A549 (cell line): ENCODE data around the gene TMEM95. TPM values are rescaled to one million over a fixed set of nuclear protein-coding genes. Genes with fewer than 3 reads are reported as not detected.

Source experiments
- ATAC-seq, 2 experiments: fragments of 200-7000 bp in 1 of 2; fragments of >200 bp in 1 of 2; cut with Nextera tagmentation in 1 of 2; cut with Tn5 transposase in 1 of 2; 3 replicates each; pipeline versions ENCODE4 v1.8.0 to v1.9.1; 2018 to 2020; ENCODE audit warnings: mild to moderate bottlenecking in 1 of 2, moderate library complexity in 1 of 2
- CTCF ChIA-PET: fragments of 300-600 bp; sonication (Branson Sonifier 250); formaldehyde crosslinking; extraction: SDS; loops from one replicate; lab custom pipeline; 2021; ENCODE audit warnings: antibody characterized with exemption, inconsistent platforms; lab: Yijun Ruan, JAX
- POLR2A ChIA-PET: fragments of 350-600 bp; formaldehyde crosslinking; extraction: SDS; loops from one replicate; lab custom pipeline; 2021; ENCODE audit warnings: antibody characterized with exemption, inconsistent platforms; lab: Yijun Ruan, JAX
- DNase-seq, 2 experiments: peaks; one replicate each; pipeline versions ENCODE4 v3.0.0 to v3.0.0-alpha.2; 2011 to 2016; ENCODE audit warnings: low read depth in 1 of 2, low spot score in 1 of 2
- FAIRE-seq: peaks from 2 replicates; lab custom pipeline; 2011; peaks lifted over from hg19 to GRCh38; lab: Jason Lieb, UNC
- H3K27ac ChIP-seq, 2 experiments: fragments of >200 bp; sonication (Bioruptor Twin); formaldehyde crosslinking; 3 replicates each; pipeline ENCODE4 v1.5.1; 2016 to 2017
- H3K4me1 ChIP-seq: fragments of >200 bp; sonication (Bioruptor Twin); formaldehyde crosslinking; 3 replicates; pipeline ENCODE4 v1.6.1; 2016
- H3K4me2 ChIP-seq: fragments of >200 bp; sonication (Bioruptor Twin); formaldehyde crosslinking; 3 replicates; pipeline ENCODE4 v1.6.1; 2016
- H3K4me3 ChIP-seq: fragments of >200 bp; sonication (Bioruptor Twin); formaldehyde crosslinking; 3 replicates; pipeline ENCODE4 v1.5.1; 2016
- H3K9me3 ChIP-seq: fragments of >200 bp; sonication (Bioruptor Twin); formaldehyde crosslinking; 3 replicates; pipeline ENCODE4 v1.6.1; 2016
- BHLHE40 ChIP-seq: IDR thresholded peaks from 2 replicates; pipeline ENCODE4 v1.6.1; 2012; ENCODE audit warnings: low read depth, low read length, inconsistent platforms
- CTCF ChIP-seq: fragments of >200 bp; sonication (Bioruptor Twin); formaldehyde crosslinking; IDR thresholded peaks from 3 replicates; pipeline ENCODE4 v1.5.1; 2016
- EHF ChIP-seq: fragments of 250-450 bp; sonication (Bioruptor Pico); IDR thresholded peaks from 2 replicates; pipeline ENCODE4 v1.5.0; 2020; ENCODE audit warnings: mild to moderate bottlenecking
- EP300 ChIP-seq, 2 experiments: fragments of >200 bp; sonication (Bioruptor Twin); formaldehyde crosslinking; IDR thresholded peaks; 2 replicates in 1 of 2; 3 replicates in 1 of 2; pipeline ENCODE4 v1.6.1; 2016 to 2017
- HDAC2 ChIP-seq: fragments of 200-600 bp; sonication (generic); IDR thresholded peaks from 2 replicates; pipeline ENCODE4 v1.6.1; 2016
- HEYL ChIP-seq: fragments of 250-450 bp; sonication (Bioruptor Pico); IDR thresholded peaks from 2 replicates; pipeline ENCODE4 v1.8.0; 2021; ENCODE audit warnings: mild to moderate bottlenecking, moderate library complexity
- HOXB5 ChIP-seq: fragments of 250-450 bp; sonication (Bioruptor Pico); IDR thresholded peaks from 2 replicates; pipeline ENCODE4 v1.5.0; 2020; ENCODE audit warnings: mild to moderate bottlenecking, moderate library complexity
- JUNB ChIP-seq: fragments of >200 bp; sonication (Bioruptor Twin); formaldehyde crosslinking; IDR thresholded peaks from 2 replicates; pipeline ENCODE4 v1.6.1; 2016
- NFE2L2 ChIP-seq: fragments of 150-350 bp; conservative IDR thresholded peaks from 2 replicates; pipeline ENCODE4 v1.6.1; 2014; ENCODE audit warnings: low read length
- NPAS2 ChIP-seq: fragments of 250-450 bp; sonication (Bioruptor Pico); IDR thresholded peaks from 2 replicates; pipeline ENCODE4 v1.8.0; 2022; ENCODE audit warnings: mild to moderate bottlenecking, moderate library complexity, borderline replicate concordance
- PHF8 ChIP-seq: fragments of 200-600 bp; sonication (generic); IDR thresholded peaks from 2 replicates; pipeline ENCODE4 v1.6.1; 2016; ENCODE audit warnings: low read depth, mild to moderate bottlenecking, antibody characterized with exemption, moderate library complexity, borderline replicate concordance
- POLR2A ChIP-seq: IDR thresholded peaks from 2 replicates; pipeline ENCODE4 v1.6.1; 2012; ENCODE audit warnings: mild to moderate bottlenecking, low read length
- RAD21 ChIP-seq, 2 experiments: fragments of >200 bp in 1 of 2; sonication (Bioruptor Twin) in 1 of 2; formaldehyde crosslinking in 1 of 2; IDR thresholded peaks in 1 of 2; conservative IDR thresholded peaks in 1 of 2; 2 replicates in 1 of 2; 3 replicates in 1 of 2; pipeline ENCODE4 v1.6.1; 2012 to 2018; ENCODE audit warnings: inconsistent platforms in 1 of 2
- RCOR1 ChIP-seq: fragments of 150-350 bp; IDR thresholded peaks from 2 replicates; pipeline ENCODE4 v1.6.1; 2014; ENCODE audit warnings: antibody characterized with exemption, low read length, low read depth
- SMC3 ChIP-seq: fragments of >200 bp; sonication (Bioruptor Twin); formaldehyde crosslinking; IDR thresholded peaks from 3 replicates; pipeline ENCODE4 v1.6.1; 2018; ENCODE audit warnings: inconsistent platforms
- WGBS: methylation state at CpG from one replicate; pipeline ENCODE4 v1.1.6; 2017; ENCODE audit errors: missing lambda C conversion rate; 5-methylcytosine and 5-hydroxymethylcytosine counted together
- polyA plus RNA-seq, 4 experiments: library from polyadenylated mRNA; depleted of rRNA in 3 of 4; stranded (reverse); fragments of >200 nt; fragmentation: RNase III in 1 of 4; extraction: RNeasy Plus Mini Kit Qiagen cat#74134 plus additional on column Dnase treatment in 1 of 4; gene quantifications; 2 replicates in 3 of 4; 3 replicates in 1 of 4; pipeline ENCODE4 v1.2.3, GENCODE V29; 2011 to 2017
- TF ChIP-seq, protein P1 (sequence below): IDR thresholded peaks from 2 replicates; pipeline ENCODE4 v1.6.1; 2012; ENCODE audit warnings: low read depth, borderline replicate concordance

The TMEM95 gene
- polyA plus RNA-seq, 2 of the 4 experiments (the other 2 are of a cell fraction): not detected

DNA sequence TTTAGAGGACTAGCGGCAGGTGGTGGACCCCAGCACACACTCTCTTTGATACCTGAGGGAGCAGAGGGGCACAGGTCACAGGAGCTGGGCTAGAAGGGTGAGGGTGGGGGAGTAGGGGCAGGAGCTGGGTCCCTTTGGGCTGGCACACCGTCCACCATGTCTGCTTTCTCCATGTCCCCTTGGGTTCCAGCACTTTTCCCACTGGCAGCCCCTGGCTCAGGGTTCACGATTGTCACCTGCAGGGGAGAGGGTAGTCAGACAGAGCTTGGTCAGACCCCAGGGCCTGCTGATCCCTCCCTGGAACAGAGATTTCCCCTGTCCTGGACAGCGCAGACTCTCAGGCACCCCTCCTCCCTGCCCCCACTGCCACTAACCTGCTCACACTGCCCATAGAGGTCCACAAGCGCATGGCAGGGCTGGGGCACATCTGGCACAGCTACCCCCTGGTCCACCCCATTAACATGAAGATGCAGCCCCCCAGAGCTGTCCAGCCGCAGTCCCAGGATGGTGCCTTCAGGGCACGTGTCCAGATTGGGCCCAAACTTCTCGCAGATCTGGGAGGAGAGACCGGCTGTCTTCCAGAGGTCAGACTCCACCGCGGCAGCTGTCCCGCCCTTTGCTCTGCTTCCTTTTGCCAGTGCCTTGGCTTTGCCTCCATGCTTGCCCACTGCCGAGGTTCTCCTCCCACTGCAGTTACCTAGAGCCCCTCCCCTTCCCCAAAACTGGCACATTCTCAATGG lies 36.7 kb upstream of the TMEM95 start:
- CTCF ChIA-PET: interaction anchor here (0.6 to 6.1 kb wide), 11 partner anchors 8 to 273 kb away, joined by 3 to 58 read pairs (median 5); partner anchors contain the start of gene NEURL4
- H3K9me3 ChIP-seq: no peaks in the 10 kb centered on the region
- TF ChIP-seq HOXB5 (no peak), JUNB (no peak)
- H3K27ac ChIP-seq: no peak overlapping the region
- H3K4me2 ChIP-seq: no peak overlapping the region
- H3K4me1 ChIP-seq: peaks cover 16% of the 10 kb centered on the region; the same call in 2 of the 3 replicates
- WGBS: 93% methylated on average over 13 of the region's 13 CpGs
- DNase-seq (no peak), FAIRE-seq (no peak), ATAC-seq (no peak)
- POLR2A ChIA-PET: interaction anchor here (0.6 to 1.5 kb wide), 2 partner anchors 9 to 11 kb away, joined by 3 to 4 read pairs; partner anchors contain the start of gene NEURL4
- H3K4me3 ChIP-seq: no peak overlapping the region

GRCh38 chr17:7321466-7321865 lies 33.5 kb upstream of the TMEM95 start:
- CTCF ChIA-PET: interaction anchor here (0.7 to 23.9 kb wide), 8 partner anchors 11 to 239 kb away, joined by 3 to 433 read pairs (median 4); partner anchors contain the start of genes ACAP1 and TMEM95
- FAIRE-seq: no peak
- POLR2A ChIA-PET: interaction anchor here (1.3 kb wide), 1 partner anchor 8 kb away, joined by 5 read pairs; no protein-coding TSS in a partner anchor

GRCh38 chr17:7322520-7323194 lies 32.3 kb upstream of the TMEM95 start:
- WGBS: 96% methylated on average over 22 of the region's 22 CpGs

More at GRCh38 chr17:7321466-7321865, 33.5 kb upstream of the TMEM95 start:
- Histone ChIP-seq H3K4me3 (no peak overlapping the region), H3K27ac (no peak overlapping the region), H3K9me3 (no peaks in the 10 kb centered on the region), H3K4me2 (no peak overlapping the region), H3K4me1 (no peaks in the 10 kb centered on the region)
- TF ChIP-seq JUNB (no peak), RCOR1 (no peak), NPAS2 (CRISPR knock-in tag) (no peak), POLR2A (no peak), EHF (no peak), HEYL (CRISPR knock-in tag) (no peak)
- no peak for DNase-seq
- WGBS: 96% methylated on average over 15 of the region's 15 CpGs
- no peak for ATAC-seq

GRCh38 chr17:7323731-7324437 lies 31.1 kb upstream of the TMEM95 start:
- H3K4me3 ChIP-seq: no peak overlapping the region
- H3K4me1 ChIP-seq: peaks cover 10% of the 10 kb centered on the region; the same call in 2 of the 3 replicates
- ChIA-PET CTCF (interaction anchor here (0.7 to 23.9 kb wide), 18 partner anchors 9 to 279 kb away, joined by 3 to 433 read pairs (median 4); partner anchors contain the start of genes ACAP1, GPS2 and SLC16A11), POLR2A (no interaction called here)
- ATAC-seq (peak; percentile 40 to 82; a peak in 5 of 6 replicates), FAIRE-seq (no peak), DNase-seq (peak; percentile 53 to 83)
- WGBS: 64% methylated on average over 33 of the region's 39 CpGs
- no peak overlapping the region for H3K27ac ChIP-seq
- H3K4me2 ChIP-seq: no peak overlapping the region
- TF ChIP-seq CTCF (peak; percentile 78), SMC3 (peak; percentile 66), RAD21 (conservative IDR thresholded peaks at IDR 0.05 in 1 of 2, IDR thresholded peaks at IDR 0.05 in 1 of 2) (peak; percentile 44 to 58; a peak in 3 of 5 replicates), PHF8 (no peak)
- H3K9me3 ChIP-seq: no peaks in the 10 kb centered on the region

More at GRCh38 chr17:7322520-7323194, 32.3 kb upstream of the TMEM95 start:
- H3K4me3 ChIP-seq: no peak overlapping the region
- H3K9me3 ChIP-seq: no peaks in the 10 kb centered on the region
- TF ChIP-seq BHLHE40: no peak
- TF ChIP-seq HDAC2: no peak
- no peak for TF ChIP-seq EP300 (IDR thresholded peaks at IDR 0.05)
- TF ChIP-seq, protein P1, sequence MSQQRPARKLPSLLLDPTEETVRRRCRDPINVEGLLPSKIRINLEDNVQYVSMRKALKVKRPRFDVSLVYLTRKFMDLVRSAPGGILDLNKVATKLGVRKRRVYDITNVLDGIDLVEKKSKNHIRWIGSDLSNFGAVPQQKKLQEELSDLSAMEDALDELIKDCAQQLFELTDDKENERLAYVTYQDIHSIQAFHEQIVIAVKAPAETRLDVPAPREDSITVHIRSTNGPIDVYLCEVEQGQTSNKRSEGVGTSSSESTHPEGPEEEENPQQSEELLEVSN: no peak
- no peak for TF ChIP-seq NFE2L2
- H3K4me1 ChIP-seq: peaks cover 1% of the 10 kb centered on the region; the same call in 1 of the 3 replicates
- FAIRE-seq (no peak), DNase-seq (no peak), ATAC-seq (no peak)
- CTCF ChIA-PET: interaction anchor here (0.5 to 23.9 kb wide), 11 partner anchors 9 to 238 kb away, joined by 3 to 433 read pairs (median 5); partner anchors contain the start of genes ACAP1 and TMEM95
- H3K27ac ChIP-seq: no peak overlapping the region
- POLR2A ChIA-PET: interaction anchor here (1.3 kb wide), 1 partner anchor 10 kb away, joined by 5 read pairs; no protein-coding TSS in a partner anchor
- no peak overlapping the region for H3K4me2 ChIP-seq
